DND-41 (cell line): ENCODE results near the gene SERPINB6.

Experiments used
- CTCF ChIP-seq: IDR thresholded peaks from 2 replicates; pipeline ENCODE4 v1.5.1; 2012; ENCODE audit warnings: borderline replicate concordance, low read length, moderate library complexity, mild to moderate bottlenecking; ENCODE audit not compliant: poor library complexity, severe bottlenecking; ENCODE audit errors: extremely low read depth
- EZH2 ChIP-seq: IDR thresholded peaks from 3 replicates; pipeline ENCODE4 v1.6.1; 2012; ENCODE audit warnings: borderline replicate concordance, low read depth, mild to moderate bottlenecking, moderate library complexity, low read length, inconsistent platforms; ENCODE audit not compliant: severe bottlenecking

- TF ChIP-seq CTCF (no peak), EZH2 (no peak)
Measured at GRCh38 chr6:2937627-2938003, 33.8 kb downstream of the SERPINB6 start.
